OCI-M2 (cell line): ENCODE measurements around the gene SCLT1.

Experiments
- DNase-seq: peaks from one replicate; lab custom pipeline; 2025; ENCODE audit not compliant: unreplicated experiment; lab: John Stamatoyannopoulos, UW

Gene SCLT1

GRCh38 chr4:128877934-128878333, 215.4 kb downstream of the SCLT1 start:
- DNase-seq, result no peak

- no peak for DNase-seq
These were observed 217.1 kb downstream of the SCLT1 start for GRCh38 chr4:128876200-128876599.

DNA sequence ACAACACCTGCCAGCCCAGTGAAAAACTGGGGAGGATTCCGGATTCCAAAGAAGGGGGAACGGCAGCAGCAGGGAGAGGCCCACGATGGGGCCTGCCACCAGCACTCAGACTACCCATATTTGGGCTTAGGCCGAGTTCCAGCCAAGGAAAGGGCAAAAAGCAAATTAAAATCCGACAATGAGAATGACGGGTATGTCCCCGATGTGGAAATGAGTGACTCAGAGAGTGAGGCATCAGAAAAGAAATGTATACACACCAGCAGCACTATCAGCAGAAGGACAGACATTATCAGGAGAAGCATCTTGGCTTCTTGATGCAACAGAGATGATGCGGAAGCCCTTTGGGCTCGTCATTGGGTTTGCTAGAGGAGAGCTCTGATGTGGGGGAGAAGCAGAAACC, 221.4 kb downstream of the SCLT1 start:
- no peak for DNase-seq

- DNase-seq, result no peak
These were observed 223.4 kb downstream of the SCLT1 start for GRCh38 chr4:128869776-128870509.

DNA sequence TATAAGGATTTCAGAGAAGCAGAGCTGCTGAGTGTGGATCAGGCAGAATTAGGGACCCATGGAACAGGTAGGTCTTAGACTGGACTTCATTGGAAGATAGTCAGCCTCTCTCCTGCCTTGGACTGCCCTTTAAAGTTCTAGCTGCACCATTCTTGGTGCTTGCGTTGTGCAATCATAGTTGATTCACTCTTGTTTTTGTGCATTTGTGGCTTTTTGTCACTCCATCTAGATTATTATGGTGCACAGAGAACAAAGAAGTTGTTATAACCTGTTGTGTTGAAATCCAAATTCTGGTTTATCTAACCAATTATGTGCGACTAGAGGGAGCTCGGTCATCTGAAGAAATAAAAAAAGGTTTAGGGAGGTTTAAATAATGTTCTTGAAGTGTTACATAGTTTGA, 224.6 kb downstream of the SCLT1 start:
- DNase-seq, result no peak

DNA sequence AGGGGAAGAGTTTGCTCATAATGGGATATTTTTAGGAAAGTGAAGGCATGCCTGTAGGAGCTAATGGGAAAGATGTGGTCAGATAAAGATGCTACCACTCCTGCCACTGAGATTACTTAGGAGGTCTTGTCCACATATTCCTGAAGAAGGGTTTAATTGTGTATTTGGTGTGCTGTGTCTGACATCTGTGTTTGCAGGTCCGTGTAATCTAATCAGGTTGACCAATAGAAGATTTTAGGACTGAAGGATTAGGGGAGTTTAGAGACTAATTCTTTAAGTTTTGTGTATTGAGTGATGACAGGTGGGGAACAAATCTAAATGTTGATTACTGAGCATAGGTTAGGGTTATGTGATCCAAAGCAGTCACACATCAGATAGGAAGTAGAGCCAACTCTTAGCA, 226.6 kb downstream of the SCLT1 start:
- no peak for DNase-seq

DNA sequence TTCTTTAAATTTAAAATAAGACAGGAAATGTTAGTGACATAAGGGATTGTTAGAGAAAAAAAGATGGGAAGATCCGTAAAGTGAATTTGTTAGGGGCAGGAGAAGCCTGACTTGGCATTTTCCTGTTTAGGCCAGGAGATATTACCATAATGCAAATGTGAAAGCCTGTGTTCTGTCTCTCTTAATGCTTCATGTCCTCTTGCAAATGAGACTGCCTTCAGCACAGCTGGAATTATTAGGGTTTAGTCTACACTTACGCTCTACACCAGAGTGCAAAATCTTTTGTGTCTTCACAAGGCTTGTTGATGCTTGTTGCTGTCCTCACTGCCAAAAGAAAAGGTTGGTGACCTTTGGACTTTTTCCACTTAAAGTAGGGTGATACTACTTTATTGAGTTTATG, 227.1 kb downstream of the SCLT1 start:
- DNase-seq, result no peak

GRCh38 chr4:128865132-128865531, 228.2 kb downstream of the SCLT1 start:
- no peak for DNase-seq

DNA sequence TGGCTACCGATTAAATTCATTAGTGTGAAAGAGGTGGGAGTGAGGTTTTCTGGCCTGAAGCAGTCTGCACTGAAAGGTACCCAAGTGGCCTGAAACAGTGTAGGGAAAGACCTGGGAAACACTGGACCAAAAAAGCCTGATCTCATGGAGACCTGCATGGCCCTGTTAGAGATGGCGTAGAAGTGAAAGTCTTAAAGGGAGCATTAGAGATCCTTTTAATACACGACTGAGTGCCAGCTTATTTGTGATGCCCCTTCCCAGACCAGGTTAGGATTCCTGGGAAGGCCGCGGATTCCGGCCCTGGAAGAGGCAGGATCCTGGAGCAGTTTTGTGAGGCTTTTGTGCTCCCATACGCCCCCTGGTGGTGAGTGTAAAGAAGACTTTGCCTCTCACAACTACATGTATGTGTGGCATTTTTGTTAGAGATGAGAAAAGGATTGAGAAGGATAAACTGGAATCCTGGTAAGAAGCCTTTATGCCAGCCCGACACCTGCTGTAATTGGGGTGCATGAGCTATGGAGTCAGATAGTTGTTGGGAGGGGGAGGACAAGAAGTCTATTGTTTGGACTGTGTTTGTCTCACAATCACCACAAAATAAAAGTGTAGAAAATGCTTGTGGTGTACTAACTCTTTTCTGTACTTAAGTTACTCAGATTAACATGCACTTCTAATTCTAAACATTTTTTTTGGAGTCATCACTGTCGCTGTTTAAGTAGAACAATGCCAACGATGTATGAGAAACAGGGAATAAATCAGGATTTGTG, 229.8 kb downstream of the SCLT1 start:
- DNase-seq, result no peak

GRCh38 chr4:128862608-128863311, 230.6 kb downstream of the SCLT1 start:
- no peak for DNase-seq

DNA sequence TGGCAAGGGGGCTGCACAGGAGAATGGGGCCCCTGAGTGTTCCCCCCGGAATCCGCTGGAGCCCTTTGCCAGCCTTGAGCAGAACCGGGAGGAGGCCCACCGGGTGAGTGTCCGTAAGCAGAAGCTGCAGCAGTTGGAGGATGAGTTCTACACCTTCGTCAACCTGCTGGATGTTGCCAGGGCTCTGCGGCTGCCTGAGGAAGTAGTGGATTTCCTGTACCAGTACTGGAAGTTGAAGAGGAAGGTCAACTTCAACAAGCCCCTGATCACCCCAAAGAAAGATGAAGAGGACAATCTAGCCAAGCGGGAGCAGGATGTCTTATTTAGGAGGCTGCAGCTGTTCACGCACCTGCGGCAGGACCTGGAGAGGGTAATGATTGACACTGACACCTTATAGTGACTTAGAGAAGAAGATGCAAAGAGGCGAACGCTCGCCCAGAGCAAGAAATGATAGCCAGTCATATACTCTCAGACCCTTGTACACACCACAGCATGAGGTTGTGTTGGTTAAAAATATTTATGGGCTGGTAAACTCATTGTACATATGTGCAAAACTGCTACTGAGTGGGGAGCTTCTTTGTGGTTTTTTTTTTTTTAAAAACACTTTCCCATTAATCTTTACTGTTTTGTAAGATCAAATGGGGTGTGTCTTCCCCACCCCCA, 231.4 kb downstream of the SCLT1 start:
- no peak for DNase-seq

DNA sequence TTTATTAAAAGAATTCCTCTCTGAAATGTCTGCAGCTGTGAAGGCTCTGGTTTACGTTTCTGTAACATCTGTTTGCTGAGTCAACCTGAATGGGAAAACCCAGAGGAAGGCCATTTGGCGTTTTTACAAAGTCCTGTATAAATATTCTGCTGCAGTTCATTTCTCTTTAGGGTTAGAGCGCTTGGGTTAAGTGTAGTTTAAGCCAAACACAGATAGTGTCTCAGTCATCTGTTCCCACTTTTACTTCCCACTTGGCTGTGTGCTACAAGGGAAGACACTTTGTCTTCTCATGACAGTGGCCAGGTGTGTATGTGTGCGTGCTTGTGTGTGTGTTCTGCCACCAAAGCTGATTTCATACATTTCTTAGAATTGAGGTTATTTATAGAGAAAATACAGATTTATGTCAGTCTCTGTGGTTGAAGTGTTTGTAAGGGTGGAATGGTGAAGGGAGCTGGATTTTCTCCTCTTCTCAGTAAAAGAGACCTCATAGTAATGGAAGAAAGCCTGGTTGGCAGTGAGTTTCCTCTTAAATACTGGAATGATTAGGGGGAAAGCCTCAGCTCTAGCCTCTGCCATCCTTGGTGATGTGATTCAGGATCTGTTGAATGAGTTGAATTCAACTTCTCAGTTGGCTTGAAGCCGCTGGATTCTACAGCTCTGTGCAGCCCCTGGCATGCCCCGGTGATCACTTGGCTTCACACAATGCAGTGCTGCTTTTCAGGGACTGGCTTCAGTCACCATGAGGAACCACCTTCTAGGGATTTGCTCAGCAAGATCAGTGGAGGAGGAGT, 233.3 kb downstream of the SCLT1 start:
- no peak for DNase-seq

DNA sequence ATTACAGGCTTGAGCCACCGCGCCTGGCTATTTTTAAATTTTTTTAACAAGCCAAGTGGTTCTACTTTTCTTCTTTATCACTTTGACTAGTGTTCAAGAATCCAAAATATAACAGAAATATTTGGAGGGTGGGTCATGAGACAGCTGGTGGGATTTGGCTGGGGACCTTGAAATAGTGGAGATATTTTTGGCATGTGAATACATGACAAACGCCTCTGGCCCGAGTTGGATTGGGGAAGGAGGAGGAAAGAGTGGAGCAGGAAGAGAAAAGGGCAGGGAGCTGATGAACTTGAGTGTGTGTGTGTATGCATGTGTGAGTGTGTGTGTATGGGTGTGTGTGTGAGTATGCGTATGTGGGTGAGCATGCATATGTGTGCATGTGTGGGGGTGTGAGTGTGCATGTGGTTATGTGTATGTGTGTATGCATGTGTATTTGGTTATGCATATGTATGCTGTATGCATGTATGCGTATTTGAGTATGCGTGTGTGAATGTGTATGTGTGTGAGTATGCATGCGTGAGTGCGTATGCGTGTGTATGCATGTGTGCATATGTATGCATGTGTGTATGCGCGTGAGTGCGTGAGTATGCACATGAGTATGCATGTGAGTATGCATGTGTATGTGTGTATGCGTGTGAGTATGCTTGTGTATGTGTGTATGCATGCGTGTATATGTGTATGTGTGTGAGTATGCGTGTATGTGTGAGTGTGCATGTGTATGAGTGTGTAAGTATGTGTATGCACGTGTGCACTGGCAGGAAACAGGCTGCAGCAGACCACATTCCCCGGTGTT, 234.3 kb downstream of the SCLT1 start:
- DNase-seq, result no peak

DNA sequence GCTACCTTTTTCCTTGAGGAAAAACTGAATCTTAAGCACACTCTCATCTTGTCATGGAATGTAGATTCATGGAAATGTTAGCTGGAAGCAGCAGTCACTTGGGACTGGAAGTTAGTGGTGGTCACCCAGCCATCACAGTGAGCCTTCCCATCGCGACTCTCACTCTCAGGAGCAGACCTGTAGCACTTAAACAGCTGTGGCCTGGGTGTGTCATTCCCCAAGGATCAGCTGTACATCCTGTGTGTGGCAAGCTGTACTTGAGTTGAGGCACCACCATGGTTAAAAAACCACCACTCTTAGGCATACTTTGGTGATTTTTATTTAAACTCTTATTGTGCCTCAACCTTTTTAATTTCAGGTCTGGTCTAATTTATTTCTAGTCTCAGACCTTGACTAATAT, 237.1 kb downstream of the SCLT1 start:
- no peak for DNase-seq

DNA sequence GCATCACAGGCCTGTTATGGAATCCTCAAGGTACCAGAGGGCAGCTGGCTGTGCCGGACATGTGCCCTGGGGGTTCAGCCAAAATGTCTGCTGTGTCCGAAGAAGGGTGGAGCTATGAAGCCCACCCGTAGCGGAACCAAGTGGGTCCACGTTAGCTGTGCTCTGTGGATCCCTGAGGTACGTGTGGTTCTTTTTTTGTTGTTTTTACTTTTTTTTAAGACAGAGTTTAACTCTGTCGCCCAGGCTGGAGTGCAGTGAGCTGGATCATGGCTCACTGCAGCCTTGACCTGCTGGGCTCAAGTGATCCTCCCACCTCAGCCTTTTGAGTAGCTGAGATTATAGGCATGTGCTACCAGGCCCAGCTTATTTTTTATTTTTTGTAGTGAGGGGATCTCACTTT, 237.7 kb downstream of the SCLT1 start:
- DNase-seq, result no peak

DNA sequence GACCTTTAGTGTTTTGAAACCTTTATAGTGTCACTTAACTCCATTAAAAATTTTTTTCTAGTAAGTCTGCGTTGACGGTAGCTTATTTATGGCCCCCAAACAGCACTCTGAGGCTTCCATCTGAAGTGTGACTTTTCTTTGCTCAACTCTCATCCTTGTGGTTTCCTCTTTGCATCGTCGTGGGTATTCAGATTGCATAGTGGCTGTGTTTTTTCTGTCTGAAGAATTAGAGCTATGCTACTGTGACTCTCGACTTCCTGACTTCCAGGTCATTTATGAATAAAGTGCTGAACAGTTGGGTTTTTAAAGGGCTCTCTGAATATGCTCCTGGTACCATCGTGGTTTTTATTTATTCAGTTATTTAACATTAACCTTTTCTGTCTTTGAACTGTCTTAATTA, 238.9 kb downstream of the SCLT1 start:
- no peak for DNase-seq

GRCh38 chr4:128853741-128854140, 239.6 kb downstream of the SCLT1 start:
- no peak for DNase-seq

- DNase-seq, result no peak
These were observed 243.1 kb downstream of the SCLT1 start for GRCh38 chr4:128850252-128850651.

DNA sequence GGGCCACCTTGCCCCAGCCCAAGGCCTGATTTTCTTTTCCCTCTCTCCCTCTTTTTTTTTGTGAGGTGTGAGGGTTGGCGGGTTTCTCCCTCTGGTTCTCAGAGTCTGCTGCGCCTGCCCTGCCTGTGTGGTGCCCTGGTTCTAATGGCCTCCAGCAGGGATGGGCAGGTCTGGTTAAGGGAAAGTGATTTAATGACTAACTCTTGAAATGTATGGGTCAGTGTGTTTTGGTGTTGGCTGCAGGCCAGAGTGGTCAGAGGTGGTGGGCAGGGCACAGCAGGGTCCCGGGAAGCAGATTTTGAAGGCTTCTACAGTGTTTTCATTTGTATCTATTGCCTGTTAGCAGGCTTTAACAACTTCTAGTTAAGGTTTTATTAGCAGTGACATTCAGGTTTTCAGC, 244.9 kb downstream of the SCLT1 start:
- DNase-seq, result no peak
